ENCODE measurements around the gene PI4K2A.
"Not testable (repeated sequence)": the region's sequence is repeated elsewhere in the genome, so short reads cannot be mapped to it uniquely, and the experiment has no call there.

The PI4K2A gene

DNA sequence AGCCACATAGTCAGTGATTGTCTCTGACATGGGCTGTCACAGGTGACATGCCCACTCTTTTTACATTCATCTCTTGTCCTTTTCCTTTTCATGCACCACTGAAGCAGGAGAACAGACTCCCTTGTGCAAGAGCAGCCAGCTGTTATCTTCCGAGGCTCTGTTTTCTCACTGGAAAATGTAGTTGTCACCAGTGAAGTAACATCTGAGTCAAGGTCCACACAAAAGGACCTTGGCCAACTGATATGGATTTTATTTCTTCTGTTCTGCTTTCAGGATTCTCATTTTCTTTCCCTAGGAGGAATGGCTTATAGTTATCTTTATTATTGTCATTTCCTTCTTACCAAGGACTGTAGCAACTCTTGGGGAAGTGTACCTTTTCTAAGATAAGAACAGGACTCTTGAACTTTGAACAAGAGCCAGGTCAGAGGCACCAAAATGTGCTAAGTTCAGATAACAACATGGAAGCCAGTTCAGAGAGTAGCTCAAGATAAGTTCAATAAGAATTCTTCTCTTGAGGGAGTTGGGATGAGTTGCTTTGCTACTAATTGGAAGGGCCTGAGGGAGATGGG is 23.9 kb downstream of the PI4K2A start:
- no peak for DNase-seq (ENCODE audit: low read depth)
- H3K4me3 ChIP-seq (ENCODE audit: low read depth, low read length), result no peak overlapping the region

DNA sequence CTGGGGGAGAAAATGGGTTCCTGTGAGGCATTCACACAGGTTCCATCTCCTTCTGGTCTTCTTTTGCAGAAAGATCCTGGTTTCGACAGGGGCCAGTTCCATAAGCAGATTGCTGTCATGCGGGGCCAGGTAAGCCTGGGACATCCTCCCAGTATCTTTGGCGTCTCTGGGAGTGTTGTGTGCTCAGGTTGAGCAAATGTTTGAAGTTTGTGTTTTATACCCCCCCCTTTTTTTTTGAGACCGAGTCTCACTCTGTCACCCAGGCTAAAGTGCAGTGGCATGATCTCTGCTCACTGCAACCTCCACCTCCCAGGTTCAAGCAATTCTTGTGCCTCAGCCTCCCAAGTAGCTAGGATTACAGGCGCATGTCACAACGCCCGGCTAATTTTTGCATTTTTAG is 26.5 kb downstream of the PI4K2A start:
- no peak overlapping the region for H3K4me3 ChIP-seq (ENCODE audit: low read depth, low read length)
- DNase-seq (ENCODE audit: low read depth), result no peak

DNA sequence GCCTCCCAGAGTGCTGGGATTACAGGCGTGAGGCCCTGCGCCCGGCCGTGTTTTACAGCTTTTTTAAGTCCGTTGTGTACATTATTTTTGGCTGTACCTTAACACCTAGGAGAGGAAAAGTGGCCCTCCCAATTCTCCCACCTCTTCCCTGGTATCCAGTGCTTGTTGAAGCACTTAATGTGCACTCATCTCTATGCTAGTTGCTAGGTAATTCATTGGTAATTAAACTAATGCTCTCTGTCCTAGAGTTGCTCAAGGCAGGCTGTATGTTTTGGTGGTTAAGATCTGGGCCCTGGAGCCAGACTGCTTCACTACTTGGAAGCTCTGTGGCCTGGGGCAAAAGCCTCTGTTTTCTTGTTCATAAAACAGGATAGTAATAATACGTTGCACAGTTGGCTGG is 27.0 kb downstream of the PI4K2A start:
- DNase-seq (ENCODE audit: low read depth), result no peak
- no peak overlapping the region for H3K4me3 ChIP-seq (ENCODE audit: low read depth, low read length)

DNA sequence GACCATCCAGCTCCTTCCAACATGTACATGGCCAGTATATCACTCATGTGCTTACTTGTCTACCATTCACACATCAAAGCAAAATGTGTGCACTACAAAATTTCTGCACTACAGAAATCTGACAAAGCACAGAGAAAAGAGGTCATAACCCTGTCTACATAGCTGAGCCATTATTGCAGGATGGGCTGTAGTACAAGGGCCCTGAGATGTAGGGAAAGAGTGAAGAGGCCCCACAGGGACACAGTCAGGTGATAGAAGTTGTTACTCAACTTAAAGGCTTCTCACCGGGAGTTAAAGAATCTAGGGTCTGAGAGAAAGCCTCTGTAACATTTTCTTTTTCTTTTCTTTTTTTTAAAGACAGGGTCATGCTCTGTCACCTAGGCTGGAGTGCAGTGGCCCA is 29.1 kb downstream of the PI4K2A start:
- DNase-seq (ENCODE audit: low read depth), result no peak
- no peak overlapping the region for H3K4me3 ChIP-seq (ENCODE audit: low read depth, low read length)

DNA sequence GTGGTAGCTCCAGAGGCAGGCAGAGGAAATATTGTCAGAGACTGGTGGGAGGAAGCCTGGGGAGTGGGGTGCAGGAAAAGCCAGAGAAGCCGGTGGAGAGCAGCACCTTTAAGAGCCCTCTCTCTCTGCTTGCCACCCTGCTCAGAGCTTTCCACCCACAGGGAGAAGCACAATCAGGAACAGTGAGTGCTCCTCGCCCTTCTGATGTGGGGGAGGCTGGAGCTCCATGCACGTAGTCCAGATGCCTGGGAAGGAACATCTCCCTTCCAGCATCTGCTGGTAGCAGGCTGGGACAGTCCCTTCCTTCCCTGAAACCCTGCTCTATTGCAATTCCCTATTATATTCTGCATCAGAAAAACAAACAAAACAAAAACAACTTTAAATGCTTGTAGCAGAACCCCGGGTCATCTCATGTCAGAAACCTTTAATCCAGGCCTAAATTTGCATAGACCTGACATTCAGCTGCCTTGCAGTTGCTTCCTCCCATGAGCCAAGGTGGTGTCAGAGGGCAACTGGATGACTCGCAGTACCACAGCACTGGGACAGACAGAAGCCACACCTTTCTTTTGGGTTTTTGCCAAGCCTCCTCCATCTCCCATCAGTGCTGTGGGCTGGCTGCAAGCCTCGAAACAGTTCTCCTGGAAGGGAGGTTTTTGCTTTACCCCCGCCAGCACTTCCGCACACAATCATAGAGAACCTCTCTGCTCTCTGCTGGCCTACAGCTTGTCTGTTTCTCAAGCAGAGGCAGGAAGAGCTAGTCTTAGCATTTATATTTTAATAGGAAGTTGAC is 33.5 kb downstream of the PI4K2A start:
- H3K4me3 ChIP-seq (ENCODE audit: low read depth, low read length), result no peak overlapping the region
- peak; percentile 65 for DNase-seq (ENCODE audit: low read depth)

DNA sequence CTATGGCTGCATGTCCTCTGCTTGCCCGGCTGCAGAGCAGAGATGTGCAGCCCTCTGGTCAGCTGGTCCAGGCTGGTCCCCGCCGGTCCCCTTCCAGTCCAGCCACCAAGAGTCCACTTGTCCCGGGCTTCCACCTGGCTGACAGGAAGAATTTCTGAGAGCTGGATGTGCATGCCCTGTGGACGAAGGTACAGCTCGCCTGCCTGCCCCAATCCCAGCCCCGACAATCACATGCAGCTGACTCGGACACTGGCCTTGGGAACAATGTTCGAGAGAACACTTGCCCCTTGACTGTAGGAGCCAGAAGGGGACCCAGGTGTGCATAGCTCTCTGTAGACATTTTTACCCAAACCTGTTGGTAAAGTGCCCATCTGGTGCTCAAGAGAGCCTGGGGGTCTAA is 34.8 kb downstream of the PI4K2A start:
- DNase-seq (ENCODE audit: low read depth), result no peak
- H3K4me3 ChIP-seq (ENCODE audit: low read depth, low read length), result no peak overlapping the region

DNA sequence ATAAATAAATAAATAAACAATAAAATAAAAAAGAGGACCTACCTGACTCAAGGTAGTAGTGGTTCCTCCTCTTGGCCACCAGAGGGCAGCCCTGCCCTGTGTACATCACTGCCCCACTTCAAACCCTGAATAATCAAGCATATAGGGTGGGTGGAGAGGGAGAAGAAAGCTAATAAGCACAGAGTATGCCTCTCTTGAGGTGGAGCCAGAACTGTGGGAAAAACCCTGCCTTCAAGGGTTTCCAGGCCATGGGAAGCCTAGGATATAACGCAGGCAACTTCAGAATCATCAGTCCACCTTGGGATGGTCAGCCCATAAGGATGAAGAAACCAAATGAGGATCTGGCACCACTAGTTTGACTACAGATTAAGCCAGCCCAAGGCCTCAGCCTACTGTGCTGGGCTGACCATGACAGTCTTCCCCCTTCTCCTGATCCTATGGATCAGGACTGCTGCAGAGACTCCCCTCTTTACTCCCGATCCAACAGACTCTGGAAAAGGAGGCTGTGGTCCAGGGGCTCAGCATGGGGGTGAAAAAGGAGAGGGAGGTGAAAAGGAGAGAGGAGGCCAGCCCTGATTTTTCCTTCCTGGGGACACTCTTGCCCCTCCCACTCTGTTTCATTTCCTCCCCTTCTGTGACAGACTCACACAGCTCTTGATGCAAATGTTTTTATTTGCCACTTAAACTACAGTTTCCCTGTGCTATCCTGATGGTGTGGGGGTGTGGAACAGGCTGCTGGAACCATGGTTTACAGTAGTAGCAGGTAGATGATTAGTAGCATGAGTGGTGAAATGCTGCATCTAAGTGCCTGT is 36.5 kb downstream of the PI4K2A start:
- no peak overlapping the region for H3K4me3 ChIP-seq (ENCODE audit: low read depth, low read length)
- no peak for DNase-seq (ENCODE audit: low read depth)

DNA sequence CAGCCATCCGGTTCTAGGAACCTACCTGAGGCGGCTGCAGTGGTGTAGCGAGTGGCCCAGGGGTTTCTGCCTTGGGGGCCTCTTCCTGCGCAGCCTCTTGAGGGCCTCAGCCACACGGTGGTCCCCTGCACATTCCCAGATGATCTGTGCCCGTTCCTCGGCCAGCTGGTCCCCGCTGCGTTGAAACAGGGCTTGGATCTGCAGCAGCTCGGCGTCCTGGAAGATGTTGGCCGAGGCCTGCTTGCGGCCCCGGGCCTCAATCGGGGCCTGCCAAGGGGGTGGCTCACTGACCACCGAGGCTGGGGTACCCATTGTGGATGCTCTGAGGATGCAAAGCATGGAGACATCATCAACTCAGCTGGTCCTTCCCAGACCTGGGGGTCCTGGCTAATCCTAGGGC is 39.1 kb downstream of the PI4K2A start:
- no peak overlapping the region for H3K4me3 ChIP-seq (ENCODE audit: low read depth, low read length)
- no peak for DNase-seq (ENCODE audit: low read depth)

DNA sequence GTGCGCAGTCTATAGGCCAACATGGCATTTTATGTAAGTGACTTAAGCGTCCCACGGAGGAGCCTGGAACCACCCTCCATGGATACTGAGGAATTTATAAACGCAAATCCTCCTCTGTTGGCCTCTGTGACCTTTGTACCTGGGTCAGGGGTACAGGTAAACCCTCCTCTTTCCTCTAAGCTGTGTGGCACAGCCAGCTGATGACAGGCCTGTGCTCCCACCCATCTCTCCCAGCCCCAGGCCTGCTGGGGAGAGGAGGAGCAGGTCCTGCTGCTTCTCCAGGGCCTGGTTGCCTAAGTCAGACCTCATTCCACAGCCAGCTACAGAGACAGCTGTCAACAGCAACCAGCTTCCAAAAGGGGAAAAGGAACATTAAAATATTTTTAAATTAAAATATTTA is 41.6 kb downstream of the PI4K2A start:
- H3K4me3 ChIP-seq (ENCODE audit: low read depth, low read length), result no peak overlapping the region
- DNase-seq (ENCODE audit: low read depth), result no peak

DNA sequence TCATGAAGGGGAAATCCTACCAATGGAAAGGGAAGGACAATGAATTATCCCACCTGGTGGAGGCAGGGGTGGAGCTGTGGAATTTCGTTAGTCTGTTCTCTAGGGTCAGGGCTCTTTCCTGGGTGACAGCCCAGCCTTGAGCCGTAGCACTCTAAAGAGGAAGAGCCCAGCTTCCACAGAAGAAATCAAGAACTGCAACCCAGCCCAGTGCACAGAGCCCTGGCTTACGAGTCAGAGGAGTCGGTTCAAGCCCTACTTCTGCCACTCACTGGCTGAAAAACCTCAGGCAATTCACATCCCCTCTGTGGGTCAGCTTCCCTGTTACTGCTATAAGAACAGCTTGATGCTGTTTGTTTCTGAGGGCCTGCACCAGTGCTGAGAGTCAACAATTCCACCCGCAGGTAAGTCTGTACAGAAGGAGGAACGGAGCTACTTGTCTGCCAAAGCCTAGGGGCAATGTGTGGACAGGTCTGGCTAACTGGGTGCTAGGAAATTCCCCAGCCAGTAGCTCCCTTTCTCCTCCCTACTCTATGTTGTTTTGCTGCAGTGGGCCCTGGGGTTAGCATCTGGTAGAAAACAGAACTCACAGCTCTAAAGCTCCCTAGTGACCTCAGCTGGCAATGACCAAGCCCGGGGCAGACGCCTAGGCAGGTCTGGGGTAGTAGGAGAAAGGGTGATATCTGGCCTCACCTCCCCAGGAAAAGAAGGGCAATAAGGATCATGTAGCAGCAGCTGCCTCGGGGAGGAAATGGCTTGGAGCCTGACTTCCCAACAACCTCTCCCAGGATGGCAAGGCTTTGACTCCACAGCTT is 43.3 kb downstream of the PI4K2A start:
- DNase-seq (ENCODE audit: low read depth), result no peak
- H3K4me3 ChIP-seq (ENCODE audit: low read depth, low read length), result no peak overlapping the region

DNA sequence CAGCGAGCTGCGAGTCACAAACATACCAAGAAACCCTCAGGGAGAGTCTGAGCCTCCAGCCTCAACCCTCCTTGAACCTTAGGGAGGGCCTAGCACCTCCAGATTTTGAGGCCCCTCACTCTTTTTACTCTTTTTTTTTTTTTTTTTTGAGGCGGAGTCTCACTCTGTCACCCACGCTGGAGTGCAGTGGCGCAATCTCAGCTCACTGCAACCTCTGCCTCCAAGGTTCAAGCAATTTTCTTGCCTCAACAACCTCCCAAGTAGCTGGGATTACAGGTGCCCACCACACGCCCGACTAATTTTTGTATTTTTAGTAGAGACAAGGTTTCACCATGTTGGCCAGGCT is 43.9 kb downstream of the PI4K2A start:
- not testable (repeated sequence) for H3K4me3 ChIP-seq (ENCODE audit: low read depth, low read length)

DNA sequence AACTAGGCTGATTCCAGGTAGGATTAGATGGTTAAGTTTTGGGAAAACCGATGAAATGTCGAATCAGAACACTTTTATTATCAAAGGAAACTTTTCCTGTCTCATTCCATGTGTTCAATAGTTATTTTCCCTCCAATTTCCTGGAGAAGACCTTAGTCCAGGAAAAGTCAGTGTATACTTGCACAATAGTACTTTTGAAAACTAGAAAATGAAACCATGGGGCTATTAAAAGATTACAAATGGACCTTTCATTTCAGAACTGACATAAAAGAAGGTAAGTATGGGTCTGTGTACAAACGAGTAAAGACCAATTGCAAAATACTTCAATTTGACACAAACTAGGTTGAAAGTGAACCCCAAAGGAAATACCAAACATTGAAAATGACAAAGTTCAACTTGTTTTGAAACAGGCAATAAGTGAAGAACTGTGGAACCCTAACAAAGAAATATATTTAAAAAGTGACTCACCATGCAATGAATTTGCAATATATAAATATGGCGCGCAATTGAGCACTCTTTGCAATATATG is 44.5 kb downstream of the PI4K2A start:
- peak overlapping the region; percentile 73 for H3K4me3 ChIP-seq (ENCODE audit: low read depth, low read length)
- no peak for DNase-seq (ENCODE audit: low read depth)

More for the DNA sequence above, 43.9 kb downstream of the PI4K2A start:
- DNase-seq (ENCODE audit: low read depth), result not testable (repeated sequence)

DNA sequence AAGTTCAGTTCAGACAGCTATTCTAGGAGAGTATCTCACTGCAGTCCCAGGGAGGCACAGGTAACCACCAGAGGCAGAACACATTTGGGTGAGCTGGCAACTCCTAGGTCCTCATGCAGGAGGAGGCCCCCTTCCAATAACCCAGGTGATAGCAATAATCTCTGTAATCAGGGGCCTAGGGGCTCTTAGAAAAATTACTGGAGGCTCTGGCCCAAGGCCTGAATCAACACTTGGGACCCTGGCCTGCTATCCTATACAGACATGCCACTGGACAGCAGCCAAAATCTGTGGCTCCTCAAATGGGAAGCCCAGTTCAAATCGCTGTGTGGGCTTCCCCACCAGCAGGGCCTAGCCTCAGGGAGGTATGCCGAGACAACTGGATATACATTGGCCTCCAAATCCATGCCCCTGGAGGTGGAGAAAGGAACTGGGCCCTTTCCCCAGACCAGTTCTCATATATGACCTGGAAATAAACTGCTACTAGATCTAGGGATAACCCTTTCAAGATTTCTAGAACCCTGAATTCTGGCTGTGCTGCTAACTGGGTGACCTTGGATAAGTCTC is 45.0 kb downstream of the PI4K2A start:
- no peak for DNase-seq (ENCODE audit: low read depth)
- peak overlapping the region; percentile 73 for H3K4me3 ChIP-seq (ENCODE audit: low read depth, low read length)

DNA sequence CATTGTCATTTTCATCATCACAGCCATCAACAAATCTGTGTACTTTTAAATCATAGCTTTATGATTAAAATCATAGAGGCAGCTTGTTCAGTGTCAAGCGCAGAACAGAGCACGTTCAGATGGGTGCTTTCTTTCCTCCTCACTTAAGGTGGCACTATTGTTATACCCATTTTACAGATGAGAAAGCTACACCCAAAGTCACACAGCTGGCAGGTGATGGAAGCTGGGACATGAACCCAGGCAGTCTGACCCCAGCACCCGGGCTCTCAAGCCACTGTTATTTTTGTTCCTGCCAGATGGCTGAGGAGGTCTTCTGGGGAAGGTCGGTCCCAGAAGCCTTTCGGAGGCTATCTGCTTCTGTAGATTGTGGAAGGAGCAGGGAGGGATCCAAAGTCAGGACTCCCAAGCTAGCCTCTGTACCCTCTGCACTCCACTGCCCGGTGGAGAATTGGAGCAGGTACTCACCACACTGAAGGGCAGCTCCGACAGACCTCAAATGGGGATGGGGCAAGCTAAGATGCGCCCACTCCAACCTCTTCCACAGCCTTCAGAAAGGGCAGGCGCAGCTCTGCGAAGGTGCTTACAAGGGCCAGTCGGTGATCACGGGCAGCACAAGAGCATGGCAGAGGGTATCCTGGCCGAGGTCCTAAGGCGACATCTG is 46.0 kb downstream of the PI4K2A start:
- peak overlapping the region; percentile 73 for H3K4me3 ChIP-seq (ENCODE audit: low read depth, low read length)
- no peak for DNase-seq (ENCODE audit: low read depth)

DNA sequence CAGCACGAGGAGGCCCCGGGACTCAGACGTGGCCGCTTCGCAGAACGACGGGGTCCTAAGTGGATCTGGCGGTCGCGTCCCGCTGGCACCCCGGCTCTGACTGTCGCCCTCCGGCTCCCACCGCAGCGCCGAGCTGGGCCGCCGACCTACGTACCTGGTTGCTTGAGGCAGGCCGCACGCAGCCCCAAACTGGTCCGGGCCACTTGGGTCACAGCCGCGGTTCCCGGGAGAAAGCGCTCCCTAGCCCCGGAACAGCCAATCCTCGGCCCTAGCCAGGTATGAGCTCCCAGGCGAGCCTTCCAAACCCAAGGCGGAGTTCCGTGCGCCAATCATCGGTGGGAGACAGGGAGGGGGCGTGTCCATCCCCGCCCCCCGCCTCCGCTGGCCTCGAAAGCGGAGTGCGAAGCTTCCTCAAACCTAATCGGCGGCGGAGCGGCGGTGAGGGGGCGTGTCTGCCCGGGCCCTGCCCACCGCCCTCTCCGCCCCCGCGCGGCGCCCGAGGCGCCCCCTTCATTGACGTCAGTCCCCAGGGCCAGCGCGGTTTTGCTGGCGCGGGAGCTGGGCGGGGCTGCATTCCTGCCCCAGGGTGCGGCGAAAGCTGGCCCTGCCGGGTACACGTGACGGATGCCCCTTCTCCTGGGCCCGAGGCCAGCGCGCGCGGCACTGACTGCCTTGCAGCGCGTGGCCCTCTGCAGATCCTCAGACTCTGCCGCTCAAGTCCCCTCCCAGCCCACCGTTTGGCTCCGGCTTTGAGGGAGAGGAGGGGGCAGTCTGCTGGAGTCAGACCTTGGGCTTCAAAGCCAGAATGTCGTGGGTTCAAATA is 46.7 kb downstream of the PI4K2A start, which contains the start of gene AVPI1:
AVPI1 (minus strand) TSS at position 280 of the 823 bp plus-strand sequence. CDS start 7,336 bp downstream, outside the sequence.
- peak; percentile 94 for DNase-seq (ENCODE audit: low read depth)
- H3K4me3 ChIP-seq (ENCODE audit: low read depth, low read length), result peak within 1 kb of the TSS; percentile 73

DNA sequence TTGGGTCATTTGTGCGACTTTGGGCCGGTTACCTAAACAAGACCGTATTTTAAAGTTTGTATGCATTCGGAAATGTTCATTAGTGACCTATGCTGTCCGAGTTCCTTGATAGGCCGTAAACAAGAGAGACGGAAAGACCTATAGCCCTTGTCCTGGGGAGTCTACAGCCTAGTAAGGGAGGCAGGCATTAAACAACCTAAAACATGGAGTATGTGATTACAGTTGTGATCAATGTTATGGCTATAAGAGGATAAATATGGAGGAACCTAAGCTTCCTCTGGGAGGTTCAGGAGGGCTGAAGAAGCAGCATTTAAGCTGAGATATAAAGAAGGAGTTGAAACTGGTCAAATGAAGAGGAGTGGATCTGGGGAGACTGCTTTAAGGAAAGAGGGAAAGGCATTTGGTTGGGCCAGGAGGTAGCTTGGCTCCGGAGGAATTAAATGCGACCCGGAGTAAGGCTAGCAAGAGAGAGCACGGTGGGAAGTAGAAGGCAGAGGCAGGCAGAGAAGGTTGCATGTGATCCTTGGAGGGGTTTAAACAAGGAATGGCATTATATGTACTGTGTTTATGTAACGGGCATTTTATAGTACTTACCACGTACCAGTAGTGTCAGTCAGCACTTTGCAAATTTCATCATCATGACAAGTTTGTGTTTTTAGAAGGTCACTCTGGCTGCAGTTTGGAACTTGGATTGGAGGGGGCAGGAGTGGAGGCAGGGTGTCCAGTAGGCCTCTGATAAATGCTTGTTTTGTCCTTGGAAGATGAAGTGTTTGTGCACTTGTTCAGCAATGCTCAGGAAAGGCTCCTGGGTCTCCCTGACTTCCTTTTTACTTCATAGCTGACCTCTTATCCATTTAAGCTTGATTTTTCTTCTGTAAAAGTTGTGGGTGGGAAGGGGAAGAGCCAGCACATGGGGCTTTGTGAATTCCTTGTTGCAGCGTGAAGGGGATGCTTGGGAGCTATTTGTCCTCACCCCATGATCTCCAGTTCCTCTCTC is 47.6 kb downstream of the PI4K2A start:
- DNase-seq (ENCODE audit: low read depth), result peak; percentile 71
- peak overlapping the region; percentile 73 for H3K4me3 ChIP-seq (ENCODE audit: low read depth, low read length)
